K562 (cell line): ENCODE measurements around the gene WLS. TPM values are rescaled to one million over a fixed set of nuclear protein-coding genes. Genes with fewer than 3 reads are reported as not detected.

Experiments used
- ATAC-seq: fragments of 200-7000 bp; cut with Tn5 transposase; 3 replicates; pipeline ENCODE4 v1.9.1; 2020; ENCODE audit warnings: moderate library complexity
- BruUV-seq: library from RNA; stranded (reverse); fragments of 400-500 nt; replicated peaks from 2 replicates; lab custom pipeline; 2021; lab: Mats Ljungman, UMichigan
- CTCF ChIA-PET: fragments of 300-600 bp; formaldehyde crosslinking; extraction: SDS; loops from one replicate; lab custom pipeline; 2021; ENCODE audit warnings: low intra/inter-chr PET ratio; lab: Yijun Ruan, JAX
- POLR2A ChIA-PET: fragments of 300-600, 350-650 bp; sonication (Branson Sonifier 250); formaldehyde crosslinking; extraction: SDS; loops from one replicate; lab custom pipeline; 2021; ENCODE audit warnings: antibody characterized with exemption, inconsistent platforms; lab: Yijun Ruan, JAX
- DNase-seq, 4 experiments: peaks; one replicate each; pipeline versions ENCODE4 v3.0.0 to v3.0.0-alpha.2; 2011 to 2018; ENCODE audit warnings: low spot score in 3 of 4, mixed read lengths in 3 of 4; ENCODE audit errors: extremely low read depth in 1 of 4
- FAIRE-seq: peaks from 2 replicates; lab custom pipeline; 2011; peaks lifted over from hg19 to GRCh38; lab: Jason Lieb, UNC
- H2AFZ ChIP-seq: 2 replicates; pipeline ENCODE4 v1.6.0; 2011; ENCODE audit warnings: low read depth, low read length, control low read depth, inconsistent platforms
- H3K27ac ChIP-seq: fragments of 200-600 bp; 3 replicates; pipeline ENCODE4 v1.8.0; 2011; ENCODE audit warnings: low read depth, mild to moderate bottlenecking, control low read depth, inconsistent platforms, low read length, moderate library complexity, mixed read lengths; ENCODE audit errors: extremely low read depth
- H3K27me3 ChIP-seq, 2 experiments: fragments of 300-600 bp in 1 of 2; 2 replicates in 1 of 2; 3 replicates in 1 of 2; pipeline versions ENCODE4 v1.6.0 to v1.8.0; 2011; ENCODE audit warnings: inconsistent platforms in 2 of 2, low read length in 2 of 2, mild to moderate bottlenecking in 1 of 2, mixed read lengths in 1 of 2, moderate library complexity in 1 of 2; ENCODE audit not compliant: control insufficient read depth in 2 of 2, insufficient read depth in 2 of 2
- H3K36me3 ChIP-seq: fragments of 300-600 bp; 3 replicates; pipeline ENCODE4 v1.8.0; 2011; ENCODE audit warnings: mild to moderate bottlenecking, low read length, inconsistent platforms; ENCODE audit not compliant: control insufficient read depth, insufficient read depth
- H3K4me1 ChIP-seq, 2 experiments: fragments of 200-600 bp in 1 of 2; replicated peaks in 1 of 2; 2 replicates in 1 of 2; 3 replicates in 1 of 2; pipeline versions ENCODE4 v1.5.1 to v1.8.0; 2011; ENCODE audit warnings: inconsistent platforms in 2 of 2, low read length in 2 of 2, mild to moderate bottlenecking in 1 of 2, mixed read lengths in 1 of 2, moderate library complexity in 1 of 2; ENCODE audit not compliant: control insufficient read depth in 2 of 2, insufficient read depth in 2 of 2
- H3K4me2 ChIP-seq: 2 replicates; pipeline ENCODE4 v1.6.1; 2011; ENCODE audit warnings: low read length, control low read depth, inconsistent platforms, mixed read lengths; ENCODE audit not compliant: insufficient read depth
- H3K4me3 ChIP-seq: fragments of 200-600 bp; sonication (generic), shearing (Covaris generic); 2 replicates; pipeline ENCODE4 v1.5.1; 2016; ENCODE audit warnings: control low read depth, inconsistent platforms
- H3K79me2 ChIP-seq: fragments of 200-600 bp; 3 replicates; pipeline ENCODE4 v1.8.0; 2011; ENCODE audit warnings: low read length, inconsistent platforms; ENCODE audit not compliant: control insufficient read depth, insufficient read depth
- H3K9ac ChIP-seq, 2 experiments: 2 replicates each; pipeline versions ENCODE4 v1.6.0 to v1.6.1; 2011; ENCODE audit warnings: low read depth in 2 of 2, low read length in 2 of 2, control low read depth in 1 of 2, inconsistent platforms in 1 of 2, mild to moderate bottlenecking in 1 of 2, mixed read lengths in 1 of 2; ENCODE audit not compliant: insufficient read depth in 1 of 2
- H3K9me1 ChIP-seq: one replicate; pipeline ENCODE4 v1.6.0; 2011; ENCODE audit warnings: inconsistent platforms, mild to moderate bottlenecking, low read length, moderate library complexity; ENCODE audit not compliant: control insufficient read depth, insufficient read depth
- H3K9me3 ChIP-seq: replicated peaks from 2 replicates; pipeline ENCODE4 v1.5.1; 2011; ENCODE audit warnings: low read depth, low read length, inconsistent platforms; ENCODE audit not compliant: control insufficient read depth, insufficient read depth
- H4K20me1 ChIP-seq: replicated peaks from 2 replicates; pipeline ENCODE4 v1.6.1; 2011; ENCODE audit warnings: low read length, inconsistent platforms, mixed read lengths; ENCODE audit not compliant: control insufficient read depth, insufficient read depth
- CUX1 ChIP-seq: fragments of 200-800 bp; sonication (Bioruptor generic); IDR thresholded peaks from 2 replicates; pipeline ENCODE4 v1.6.1; 2016; ENCODE audit warnings: missing genetic modification characterization, missing compliant biosample characterization
- FOXP4 ChIP-seq: sonication (generic); formaldehyde crosslinking; IDR thresholded peaks from 2 replicates; pipeline ENCODE4 v1.8.0; 2022; ENCODE audit warnings: mild to moderate bottlenecking, missing genetic modification reagents, borderline replicate concordance
- GTF2E2 ChIP-seq: fragments of 200-800 bp; sonication (Bioruptor generic); IDR thresholded peaks from 2 replicates; pipeline ENCODE4 v1.6.1; 2016; ENCODE audit warnings: missing genetic modification characterization, missing compliant biosample characterization
- HCFC1 ChIP-seq: IDR thresholded peaks from 2 replicates; pipeline ENCODE4 v1.6.1; 2012; ENCODE audit warnings: low read depth, low read length, improper control_type of control experiment
- NEUROD1 ChIP-seq: fragments of 150-350 bp; IDR thresholded peaks from 2 replicates; pipeline ENCODE4 v1.6.1; 2014; ENCODE audit warnings: borderline replicate concordance, low read length, low read depth; ENCODE audit not compliant: partially characterized antibody
- SRSF1 ChIP-seq: fragments of 200-400 bp; formaldehyde crosslinking; IDR thresholded peaks from 2 replicates; pipeline ENCODE4 v1.6.1; 2017; ENCODE audit warnings: mild to moderate bottlenecking, low read depth, low read length, moderate library complexity
- THAP12 ChIP-seq: fragments of 250-450 bp; sonication (Bioruptor Pico); IDR thresholded peaks from 2 replicates; pipeline ENCODE4 v1.9.0; 2021; ENCODE audit warnings: mild to moderate bottlenecking, inconsistent platforms
- ZBTB1 ChIP-seq: sonication (generic); formaldehyde crosslinking; IDR thresholded peaks from 2 replicates; pipeline ENCODE4 v1.8.1; 2023; ENCODE audit warnings: missing genetic modification reagents, low read depth, mild to moderate bottlenecking, borderline replicate concordance
- ZNF143 ChIP-seq: sonication (generic); formaldehyde crosslinking; IDR thresholded peaks from 2 replicates; pipeline ENCODE4 v1.9.0; 2022; ENCODE audit warnings: mild to moderate bottlenecking, missing genetic modification reagents
- ZNF77 ChIP-seq: fragments of 250-450 bp; sonication (Bioruptor Pico); IDR thresholded peaks from 2 replicates; pipeline ENCODE4 v1.5.0; 2020
- WGBS: fragments of 100-300 bp; shearing (Covaris generic); methylation state at CpG from one replicate; pipeline ENCODE4 v1.1.6; 2016; ENCODE audit warnings: low coverage, mixed read lengths; ENCODE audit not compliant: insufficient coverage; ENCODE audit errors: missing lambda C conversion rate; 5-methylcytosine and 5-hydroxymethylcytosine counted together
- in situ Hi-C: fragments of 300-500 bp; cut with MboI; formaldehyde crosslinking; loops from 4 replicates; pipeline ENCODE4 v1.15.0; 2018; ENCODE audit warnings: inconsistent platforms, mixed read lengths
- intact Hi-C: fragments of 100-400 bp; cut with micrococcal nuclease; formaldehyde crosslinking; loops from 2 replicates; pipeline ENCODE4 v1.14.2; 2022
- polyA plus RNA-seq, 8 experiments: library from polyadenylated mRNA; depleted of rRNA in 4 of 8; stranded (reverse) in 5 of 8; unstranded in 3 of 8; fragments of >200 nt; fragmentation: Nextera tagmentation in 2 of 8; fragmentation: Illumina TruSeq in 1 of 8; extraction: Ambion mirVana in 2 of 8; extraction: Trizol in 1 of 8; gene quantifications; 2 replicates each; pipeline versions ENCODE4 v1.2.1 to v1.2.3, GENCODE V29; 2011 to 2014; ENCODE audit warnings: inconsistent platforms in 1 of 8, missing spikeins in 1 of 8
- total RNA-seq, 7 experiments: library from RNA; depleted of rRNA in 6 of 7; stranded (reverse); fragments of >200 nt in 6 of 7; fragmentation: Illumina TruSeq in 2 of 7; extraction: Trizol in 2 of 7; gene quantifications; 2 replicates each; pipeline versions ENCODE4 v1.2.1 to v1.2.3, GENCODE V29; 2011 to 2021; ENCODE audit warnings: low replicate concordance in 1 of 7

WLS gene
- total and polyA plus RNA-seq, 9 of the 15 experiments (the other 6 are each of a cell fraction or from before 2014, with no cell fraction given) = 0.47 TPM; not detected in 8

- intact Hi-C loops (no loop called here), in situ Hi-C loops (no loop called here)
- ChIA-PET POLR2A (no interaction called here), CTCF (no interaction called here)
- Histone ChIP-seq H3K27me3 (no peaks in the 10 kb centered on the region), H3K27ac (no peak overlapping the region), H3K4me3 (no peak overlapping the region), H3K36me3 (no peaks in the 10 kb centered on the region), H2AFZ (no peak overlapping the region), H3K9me3 (no peaks in the 10 kb centered on the region), H3K4me1 (no peaks in the 10 kb centered on the region), H3K9me1 (no peaks in the 10 kb centered on the region), H4K20me1 (no peaks in the 10 kb centered on the region), H3K4me2 (no peak overlapping the region), H3K79me2 (no peaks in the 10 kb centered on the region)
- 0% methylated on average over 2 of the region's 2 CpGs for WGBS
- DNase-seq (no peak), ATAC-seq (no peak), FAIRE-seq (no peak)
- no TSS peak for BruUV-seq
- TF ChIP-seq NEUROD1 = no peak
- no peak for TF ChIP-seq HCFC1
- TF ChIP-seq FOXP4 (CRISPR knock-in tag) = no peak
- TF ChIP-seq ZNF143 (CRISPR knock-in tag) = no peak
- TF ChIP-seq SRSF1 = no peak
- no peak for TF ChIP-seq THAP12 (CRISPR knock-in tag)
- TF ChIP-seq ZNF77 (CRISPR knock-in tag) = no peak
- no peak for TF ChIP-seq GTF2E2 (tag)
- TF ChIP-seq ZBTB1 (CRISPR knock-in tag) = no peak
- TF ChIP-seq CUX1 (CRISPR knock-in tag) = no peak
- TF ChIP-seq, all 486 proteins: peak for 0
- H3K9ac ChIP-seq = no peak overlapping the region
Observed at GRCh38 chr1:68183895-68184294, 48.4 kb downstream of the WLS start.
